ENCODE measurements around the gene LIMS2. TPM values are rescaled to one million over a fixed set of nuclear protein-coding genes. Genes with fewer than 3 reads are reported as not detected.

Gene LIMS2
- total RNA-seq, 1 experiment from 2014 or later, result 8.9 TPM

GRCh38 chr2:127721978-127722355 is 46.6 kb upstream of the LIMS2 start:
- TF ChIP-seq POLR2AphosphoS5 (IDR thresholded peaks at IDR 0.05; ENCODE audit: low read depth, low read length) (no peak), TCF7L2 (IDR thresholded peaks at IDR 0.05; ENCODE audit: low read depth, low read length) (no peak), CTCF (IDR thresholded peaks at IDR 0.05) (no peak), REST (IDR thresholded peaks at IDR 0.05; ENCODE audit: insufficient read depth in 1 of 2, low read depth in 2 of 2, low read length in 1 of 2) (no peak), SIN3A (IDR thresholded peaks at IDR 0.05; ENCODE audit: borderline replicate concordance, insufficient read depth, low read depth, low read length) (no peak)
- ATAC-seq (no peak), DNase-seq (ENCODE audit: low read depth, low spot score) (no peak)
- BruUV-seq (replicated peaks), result no TSS peak
- POLR2A ChIA-PET, result no interaction called here
- Histone ChIP-seq H3K9me3 (ENCODE audit: control insufficient read depth, insufficient read depth, low read depth, low read length) (no peaks in the 10 kb centered on the region), H3K4me1 (ENCODE audit: control insufficient read depth, insufficient read depth, low read length) (no peaks in the 10 kb centered on the region), H3K27ac (ENCODE audit: low read length) (no peak overlapping the region), H3K4me3 (ENCODE audit: low read depth in 2 of 2, low read length in 2 of 2) (no peak overlapping the region), H3K36me3 (ENCODE audit: control insufficient read depth, insufficient read depth, low read length) (peaks cover 27% of the 10 kb centered on the region), H3K27me3 (ENCODE audit: control insufficient read depth, insufficient read depth, low read length) (no peaks in the 10 kb centered on the region)
- in situ Hi-C loops (cut with HindIII; ENCODE audit: low pct_unique_long_range_greater_than_20kb, low sequenced_read_pairs), result no loop called here
- intact Hi-C loops (cut with micrococcal nuclease; ENCODE audit: unreplicated experiment), result no loop called here
- CTCF ChIA-PET, result no interaction called here

GRCh38 chr2:127721311-127721977 is 46.1 kb upstream of the LIMS2 start:
- H3K4me1 ChIP-seq (ENCODE audit: control insufficient read depth, insufficient read depth, low read length), result no peaks in the 10 kb centered on the region
- H3K4me3 ChIP-seq (ENCODE audit: low read depth in 2 of 2, low read length in 2 of 2), result no peak overlapping the region
- in situ Hi-C loops (cut with HindIII; ENCODE audit: low pct_unique_long_range_greater_than_20kb, low sequenced_read_pairs) (no loop called here), intact Hi-C loops (cut with micrococcal nuclease; ENCODE audit: unreplicated experiment) (no loop called here)
- POLR2A ChIA-PET, result no interaction called here
- no peaks in the 10 kb centered on the region for H3K9me3 ChIP-seq (ENCODE audit: control insufficient read depth, insufficient read depth, low read depth, low read length)
- DNase-seq (ENCODE audit: low read depth, low spot score) (no peak), ATAC-seq (no peak)
- peaks cover 28% of the 10 kb centered on the region for H3K36me3 ChIP-seq (ENCODE audit: control insufficient read depth, insufficient read depth, low read length)
- TF ChIP-seq TCF7L2 (IDR thresholded peaks at IDR 0.05; ENCODE audit: low read depth, low read length) (no peak), SIN3A (IDR thresholded peaks at IDR 0.05; ENCODE audit: borderline replicate concordance, insufficient read depth, low read depth, low read length) (no peak)
- no peak overlapping the region for H3K27ac ChIP-seq (ENCODE audit: low read length)
- no peaks in the 10 kb centered on the region for H3K27me3 ChIP-seq (ENCODE audit: control insufficient read depth, insufficient read depth, low read length)
- no TSS peak for BruUV-seq (replicated peaks)
- CTCF ChIA-PET, result no interaction called here

All from Panc1 (cell line).